ENCODE results near the gene AFAP1.

Gene AFAP1

GRCh38 chr4:7892212-7893019, 47.2 kb downstream of the AFAP1 start:
- DNase-seq (ENCODE audit: insufficient read length, low spot score) (peak; percentile 40), FAIRE-seq (peak; percentile 6)
- 0 out of 2 replicates have a peak, but pooled peaks have one; percentile 10 for TF ChIP-seq POLR2A (IDR thresholded peaks at IDR 0.05; ENCODE audit: low read depth, low read length)

- no peak for DNase-seq (ENCODE audit: insufficient read length, low spot score)
- TF ChIP-seq POLR2A (IDR thresholded peaks at IDR 0.05; ENCODE audit: low read depth, low read length) = no peak
- peak; percentile 23 for FAIRE-seq
These were observed 48.8 kb downstream of the AFAP1 start for GRCh38 chr4:7890635-7891393.

- no peak for FAIRE-seq
- no peak for DNase-seq (ENCODE audit: insufficient read length, low spot score)
- no peak for TF ChIP-seq POLR2A (IDR thresholded peaks at IDR 0.05; ENCODE audit: low read depth, low read length)
These were observed 52.2 kb downstream of the AFAP1 start for GRCh38 chr4:7887436-7887835.

- FAIRE-seq (no peak), DNase-seq (ENCODE audit: insufficient read length, low spot score) (no peak)
- TF ChIP-seq POLR2A (IDR thresholded peaks at IDR 0.05; ENCODE audit: low read depth, low read length) = no peak
These were observed 53.4 kb downstream of the AFAP1 start for GRCh38 chr4:7886007-7886973.

GRCh38 chr4:7885216-7886006, 54.2 kb downstream of the AFAP1 start:
- TF ChIP-seq POLR2A (IDR thresholded peaks at IDR 0.05; ENCODE audit: low read depth, low read length) = no peak
- no peak for FAIRE-seq

GRCh38 chr4:7880683-7881082, 59.0 kb downstream of the AFAP1 start:
- FAIRE-seq (no peak), DNase-seq (ENCODE audit: insufficient read length, low spot score) (no peak)
- TF ChIP-seq POLR2A (IDR thresholded peaks at IDR 0.05; ENCODE audit: low read depth, low read length) = no peak

More at GRCh38 chr4:7885216-7886006, 54.2 kb downstream of the AFAP1 start:
- no peak for DNase-seq (ENCODE audit: insufficient read length, low spot score)

- DNase-seq (ENCODE audit: insufficient read length, low spot score) = no peak
- no peak for FAIRE-seq
- no peak for TF ChIP-seq POLR2A (IDR thresholded peaks at IDR 0.05; ENCODE audit: low read depth, low read length)
These were observed 60.5 kb downstream of the AFAP1 start for GRCh38 chr4:7879127-7879526.

GRCh38 chr4:7878323-7878722, 61.3 kb downstream of the AFAP1 start:
- TF ChIP-seq POLR2A (IDR thresholded peaks at IDR 0.05; ENCODE audit: low read depth, low read length) = no peak
- no peak for FAIRE-seq

GRCh38 chr4:7877176-7877575, 62.5 kb downstream of the AFAP1 start:
- FAIRE-seq (no peak), DNase-seq (ENCODE audit: insufficient read length, low spot score) (no peak)
- no peak for TF ChIP-seq POLR2A (IDR thresholded peaks at IDR 0.05; ENCODE audit: low read depth, low read length)

More at GRCh38 chr4:7878323-7878722, 61.3 kb downstream of the AFAP1 start:
- no peak for DNase-seq (ENCODE audit: insufficient read length, low spot score)

GRCh38 chr4:7876201-7876875, 63.3 kb downstream of the AFAP1 start:
- no peak for DNase-seq (ENCODE audit: insufficient read length, low spot score)
- no peak for TF ChIP-seq POLR2A (IDR thresholded peaks at IDR 0.05; ENCODE audit: low read depth, low read length)
- no peak for FAIRE-seq

GRCh38 chr4:7874838-7875237, 64.8 kb downstream of the AFAP1 start:
- DNase-seq (ENCODE audit: insufficient read length, low spot score) (no peak), FAIRE-seq (no peak)
- no peak for TF ChIP-seq POLR2A (IDR thresholded peaks at IDR 0.05; ENCODE audit: low read depth, low read length)

- DNase-seq (ENCODE audit: insufficient read length, low spot score) (no peak), FAIRE-seq (no peak)
- TF ChIP-seq POLR2A (IDR thresholded peaks at IDR 0.05; ENCODE audit: low read depth, low read length) = no peak
These were observed 65.8 kb downstream of the AFAP1 start for GRCh38 chr4:7873881-7874280.
